Measurements from ENCODE around the gene DCK.

DNA sequence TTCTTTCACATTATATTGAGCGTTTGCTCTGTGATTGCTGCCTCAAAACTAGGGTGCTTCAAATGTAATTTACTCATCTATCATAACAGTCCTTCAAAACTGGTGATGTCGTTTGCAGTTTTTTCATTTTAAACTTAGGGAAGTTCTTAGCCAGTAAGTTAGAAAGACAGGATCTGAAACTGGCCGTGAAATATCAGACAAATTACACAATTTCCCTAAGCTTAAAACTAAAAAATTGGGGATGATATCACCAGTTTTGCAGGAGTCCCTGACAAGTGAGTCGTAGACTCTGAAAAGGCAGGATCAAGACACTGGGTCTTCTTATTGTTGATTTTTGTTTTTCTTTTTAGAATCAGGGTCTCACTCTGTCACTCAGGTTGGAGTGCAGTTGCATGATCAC, 46.5 kb upstream of the DCK start:
- no peak for TF ChIP-seq POLR2A (IDR thresholded peaks at IDR 0.05)
- TF ChIP-seq, protein P1, sequence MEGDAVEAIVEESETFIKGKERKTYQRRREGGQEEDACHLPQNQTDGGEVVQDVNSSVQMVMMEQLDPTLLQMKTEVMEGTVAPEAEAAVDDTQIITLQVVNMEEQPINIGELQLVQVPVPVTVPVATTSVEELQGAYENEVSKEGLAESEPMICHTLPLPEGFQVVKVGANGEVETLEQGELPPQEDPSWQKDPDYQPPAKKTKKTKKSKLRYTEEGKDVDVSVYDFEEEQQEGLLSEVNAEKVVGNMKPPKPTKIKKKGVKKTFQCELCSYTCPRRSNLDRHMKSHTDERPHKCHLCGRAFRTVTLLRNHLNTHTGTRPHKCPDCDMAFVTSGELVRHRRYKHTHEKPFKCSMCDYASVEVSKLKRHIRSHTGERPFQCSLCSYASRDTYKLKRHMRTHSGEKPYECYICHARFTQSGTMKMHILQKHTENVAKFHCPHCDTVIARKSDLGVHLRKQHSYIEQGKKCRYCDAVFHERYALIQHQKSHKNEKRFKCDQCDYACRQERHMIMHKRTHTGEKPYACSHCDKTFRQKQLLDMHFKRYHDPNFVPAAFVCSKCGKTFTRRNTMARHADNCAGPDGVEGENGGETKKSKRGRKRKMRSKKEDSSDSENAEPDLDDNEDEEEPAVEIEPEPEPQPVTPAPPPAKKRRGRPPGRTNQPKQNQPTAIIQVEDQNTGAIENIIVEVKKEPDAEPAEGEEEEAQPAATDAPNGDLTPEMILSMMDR (IDR thresholded peaks at IDR 0.05): no peak
